Measurements from ENCODE around the gene CLEC18C.
A peak's percentile ranks its signal among the peaks of the same experiment; 100 is the strongest.
"Not testable (repeated sequence)": the region's sequence is repeated elsewhere in the genome, so short reads cannot be mapped to it uniquely, and the experiment has no call there.

The CLEC18C gene

GRCh38 chr16:70173212-70173837 is at the start of gene CLEC18C:
Gene CLEC18C (plus strand): TSS chr16:70173787. CDS start chr16:70174279, 492 bp downstream.
- not testable (repeated sequence) for DNase-seq (ENCODE audit: low spot score)

DNA sequence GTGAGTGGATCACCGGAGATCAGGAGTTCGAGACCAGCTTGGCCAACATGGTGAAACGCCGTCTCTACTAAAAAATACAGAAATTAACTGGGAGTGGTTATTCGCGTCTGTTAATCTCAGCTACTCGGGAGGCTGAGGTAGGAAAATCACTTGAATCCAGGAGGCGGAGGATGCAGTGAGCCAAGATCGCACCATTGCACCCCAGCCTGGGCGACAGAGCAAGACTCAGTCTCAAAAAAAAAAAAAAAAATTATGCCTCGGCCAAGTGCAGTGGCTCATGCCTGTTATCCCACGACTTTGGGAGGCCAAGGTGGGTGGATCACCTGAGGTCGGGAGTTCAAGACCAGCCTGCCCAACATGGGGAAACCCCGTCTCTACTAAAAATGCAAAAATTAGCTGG is 49.8 kb upstream of the CLEC18C start:
- DNase-seq (ENCODE audit: low spot score), result not testable (repeated sequence)

GRCh38 chr16:70126226-70126625 is 47.4 kb upstream of the CLEC18C start:
- not testable (repeated sequence) for DNase-seq (ENCODE audit: low spot score)

- DNase-seq (ENCODE audit: low spot score), result not testable (repeated sequence)
Observed at GRCh38 chr16:70127706-70128105, 45.9 kb upstream of the CLEC18C start.

- not testable (repeated sequence) for DNase-seq (ENCODE audit: low spot score)
Observed at GRCh38 chr16:70128844-70129243, 44.7 kb upstream of the CLEC18C start.

- DNase-seq (ENCODE audit: low spot score), result not testable (repeated sequence)
Observed at GRCh38 chr16:70135796-70136195, 37.8 kb upstream of the CLEC18C start.

- DNase-seq (ENCODE audit: low spot score), result not testable (repeated sequence)
Observed at GRCh38 chr16:70136595-70136994, 37.0 kb upstream of the CLEC18C start.

DNA sequence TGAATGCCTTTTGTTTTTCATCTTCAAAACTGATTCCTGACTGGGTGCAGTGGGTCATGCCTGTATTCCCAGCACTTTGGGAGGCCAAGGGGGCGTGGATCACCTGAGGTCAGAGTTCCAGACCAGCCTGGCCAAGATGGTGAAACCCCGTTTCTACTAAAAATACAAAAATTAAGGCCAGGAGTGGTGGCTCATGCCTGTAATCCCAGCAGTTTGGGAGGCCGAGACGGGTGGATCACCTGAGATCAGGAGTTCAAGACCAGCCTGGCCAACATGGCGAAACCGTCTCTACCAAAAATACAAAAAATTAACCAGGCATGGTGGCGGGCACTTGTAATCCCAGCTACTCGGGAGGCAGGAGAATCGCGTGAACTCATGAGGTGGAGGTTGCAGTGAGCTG is 30.8 kb upstream of the CLEC18C start:
- not testable (repeated sequence) for DNase-seq (ENCODE audit: low spot score)

DNA sequence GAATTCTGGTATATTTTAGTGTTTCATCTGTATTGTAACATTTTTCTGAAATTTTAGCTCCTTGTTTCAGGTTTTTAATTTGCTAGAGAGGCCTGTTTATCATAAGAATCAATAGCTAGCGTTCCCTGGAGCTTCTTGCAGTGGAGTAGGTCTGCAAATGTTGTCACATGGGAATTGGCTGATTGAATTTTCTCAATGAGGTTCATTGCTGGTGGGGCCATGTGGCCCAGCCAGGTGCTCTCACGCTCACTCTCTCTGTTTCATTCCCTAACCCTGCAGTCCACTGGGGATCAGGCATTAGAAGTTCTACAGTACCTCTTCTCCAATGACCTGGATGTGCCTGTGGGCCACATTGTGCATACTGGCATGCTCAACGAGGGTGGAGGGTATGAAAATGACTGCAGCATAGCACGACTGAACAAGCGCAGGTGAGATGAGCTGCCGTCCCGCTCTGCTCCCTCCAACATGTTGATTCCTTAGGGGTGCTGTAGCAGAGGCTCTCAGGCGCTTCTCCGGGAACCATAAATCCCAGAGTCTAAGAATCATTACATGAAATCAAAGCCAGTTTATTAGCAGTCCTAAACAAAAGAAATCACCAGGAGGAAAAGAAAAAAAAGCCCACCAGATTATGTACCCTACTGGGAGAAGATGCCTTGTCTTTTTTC is 30.2 kb upstream of the CLEC18C start:
- DNase-seq (ENCODE audit: low spot score), result not testable (repeated sequence)

- not testable (repeated sequence) for DNase-seq (ENCODE audit: low spot score)
Observed at GRCh38 chr16:70147853-70148252, 25.7 kb upstream of the CLEC18C start.

DNA sequence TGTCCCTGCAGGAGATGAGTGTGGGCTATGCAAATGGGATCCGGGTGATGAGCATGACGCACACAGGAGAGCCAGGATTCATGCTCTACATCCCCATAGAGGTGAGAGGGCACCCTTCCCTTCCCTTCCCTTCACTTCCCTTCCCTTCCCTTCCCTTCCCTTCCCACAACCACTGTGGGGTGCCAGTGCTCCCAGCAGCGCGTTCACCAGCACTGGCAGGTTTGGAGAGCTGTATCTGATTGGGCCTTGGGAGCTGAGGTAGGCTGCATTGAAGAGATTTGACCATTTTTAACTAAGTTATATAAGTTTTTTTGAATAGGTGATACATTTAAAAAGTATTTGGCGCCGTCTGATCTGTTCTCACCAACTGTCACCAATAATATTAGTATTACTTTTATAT is 25.1 kb upstream of the CLEC18C start:
- DNase-seq (ENCODE audit: low spot score), result not testable (repeated sequence)

DNA sequence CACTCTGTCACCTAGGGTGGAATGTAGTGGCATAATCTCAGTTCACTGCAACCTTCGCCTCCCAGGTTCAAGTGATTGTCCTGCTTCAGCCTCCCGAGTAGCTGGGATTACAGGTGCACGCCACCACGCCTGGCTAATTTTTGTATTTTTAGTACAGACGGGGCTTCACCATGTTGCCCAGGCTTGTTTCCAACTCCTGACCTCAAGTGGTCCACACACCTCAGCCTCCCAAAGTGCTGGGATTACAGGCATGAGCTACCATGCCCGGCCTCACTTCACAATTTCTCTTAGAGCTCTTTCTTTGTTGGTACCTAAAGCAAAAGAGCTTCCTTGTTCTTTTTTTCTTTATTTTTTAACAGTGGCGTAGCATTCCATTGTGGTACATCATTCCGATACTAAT is 24.3 kb upstream of the CLEC18C start:
- not testable (repeated sequence) for DNase-seq (ENCODE audit: low spot score)

DNA sequence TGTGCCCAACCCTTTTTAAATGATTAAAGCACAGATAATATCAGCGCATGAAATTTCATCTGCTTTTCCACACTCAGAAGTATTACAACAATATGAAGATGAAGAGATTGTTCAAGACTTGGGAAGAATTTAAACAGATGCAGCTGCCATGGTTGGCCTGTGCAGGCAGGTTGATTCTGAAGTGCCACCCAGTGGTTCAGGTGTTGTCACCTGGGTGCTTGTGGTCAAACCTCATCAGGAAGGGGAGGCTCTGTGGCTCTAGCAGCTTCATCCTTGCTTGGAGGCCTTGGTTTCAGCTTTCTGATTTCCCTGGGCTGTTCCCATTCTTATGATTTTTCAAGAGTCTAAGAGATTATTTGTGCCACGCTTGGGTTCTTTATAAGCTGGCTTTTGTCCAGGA is 22.2 kb upstream of the CLEC18C start:
- peak; percentile 20 for DNase-seq (ENCODE audit: low spot score)

GRCh38 chr16:70151941-70152509 is 21.6 kb upstream of the CLEC18C start:
- peak; percentile 32 for DNase-seq (ENCODE audit: low spot score)

DNA sequence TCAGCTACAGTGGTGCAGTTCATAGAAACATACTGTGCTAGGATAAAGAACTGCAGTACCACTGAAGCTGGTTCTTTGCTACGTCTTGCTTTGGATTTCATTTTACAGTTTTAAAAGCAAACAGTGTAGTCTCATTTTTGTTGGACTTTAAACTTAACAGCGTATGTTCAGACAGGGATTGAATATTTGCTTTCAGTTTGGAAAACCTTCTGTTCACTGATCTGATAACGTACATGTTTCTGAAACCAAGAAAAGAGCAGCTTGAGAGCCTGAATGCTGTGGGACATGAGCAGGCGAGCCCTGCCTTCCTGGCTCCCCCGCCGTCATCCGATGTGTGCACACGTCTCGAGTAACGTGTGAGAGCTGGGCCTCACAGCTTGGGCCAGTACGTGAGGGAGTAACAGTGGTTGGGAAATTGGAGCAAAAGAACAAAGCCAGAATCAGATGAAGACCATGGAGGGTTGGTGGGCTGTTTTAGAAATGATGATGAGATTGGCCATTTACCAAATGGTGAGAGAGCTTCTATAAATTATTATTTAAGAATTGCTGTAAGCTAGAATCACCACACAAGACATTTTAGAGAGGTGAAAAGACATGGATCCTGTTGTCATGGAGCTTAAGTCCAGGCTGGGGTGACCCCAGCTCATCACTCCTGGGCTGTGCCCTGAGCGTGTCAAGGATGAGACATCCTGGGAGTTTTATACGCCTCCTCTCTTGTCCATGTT is 20.8 kb upstream of the CLEC18C start:
- peak; percentile 19 for DNase-seq (ENCODE audit: low spot score)

DNA sequence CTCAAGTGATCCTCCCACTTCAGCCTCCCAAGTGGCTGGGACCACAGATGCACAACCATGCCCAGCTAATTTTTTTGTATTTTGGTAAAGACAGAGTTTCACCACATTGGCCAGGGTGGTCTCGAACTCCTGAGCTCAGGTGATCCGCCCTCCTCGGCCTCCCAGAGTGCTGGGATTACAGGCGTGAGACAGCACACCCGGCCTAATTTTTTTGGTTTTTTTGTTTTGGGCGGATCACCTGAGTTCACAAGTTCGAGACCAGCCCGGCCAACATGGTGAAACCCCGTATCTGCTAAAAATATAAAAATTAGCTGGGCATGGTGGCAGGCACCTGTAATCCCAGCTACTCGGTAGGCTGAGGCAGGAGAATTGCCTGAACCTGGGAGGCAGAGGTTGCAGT is 18.9 kb upstream of the CLEC18C start:
- DNase-seq (ENCODE audit: low spot score), result not testable (repeated sequence)

- DNase-seq (ENCODE audit: low spot score), result peak; percentile 19
Observed at GRCh38 chr16:70156207-70156978, 17.2 kb upstream of the CLEC18C start.

DNA sequence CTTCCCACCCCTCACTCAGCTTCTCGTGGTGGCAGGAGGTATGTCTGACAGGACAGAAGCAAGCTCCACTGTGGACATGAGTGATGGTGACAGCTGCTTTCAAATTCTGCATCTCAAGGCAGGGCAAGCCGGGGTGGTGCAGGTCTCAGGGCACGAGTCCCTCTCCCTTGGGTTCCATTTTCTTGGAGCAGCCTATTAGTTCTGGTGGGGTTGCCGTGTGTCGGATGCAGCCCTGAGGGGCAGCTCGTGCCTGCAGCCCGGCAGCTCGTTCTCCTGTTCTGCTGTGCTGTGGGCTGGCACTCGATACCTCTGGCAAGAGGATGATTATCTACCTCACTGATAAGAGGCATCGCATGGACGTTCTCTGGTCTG is 16.5 kb upstream of the CLEC18C start:
- DNase-seq (ENCODE audit: low spot score), result peak; percentile 22

GRCh38 chr16:70157477-70158260 is 15.9 kb upstream of the CLEC18C start:
- peak; percentile 18 for DNase-seq (ENCODE audit: low spot score)

DNA sequence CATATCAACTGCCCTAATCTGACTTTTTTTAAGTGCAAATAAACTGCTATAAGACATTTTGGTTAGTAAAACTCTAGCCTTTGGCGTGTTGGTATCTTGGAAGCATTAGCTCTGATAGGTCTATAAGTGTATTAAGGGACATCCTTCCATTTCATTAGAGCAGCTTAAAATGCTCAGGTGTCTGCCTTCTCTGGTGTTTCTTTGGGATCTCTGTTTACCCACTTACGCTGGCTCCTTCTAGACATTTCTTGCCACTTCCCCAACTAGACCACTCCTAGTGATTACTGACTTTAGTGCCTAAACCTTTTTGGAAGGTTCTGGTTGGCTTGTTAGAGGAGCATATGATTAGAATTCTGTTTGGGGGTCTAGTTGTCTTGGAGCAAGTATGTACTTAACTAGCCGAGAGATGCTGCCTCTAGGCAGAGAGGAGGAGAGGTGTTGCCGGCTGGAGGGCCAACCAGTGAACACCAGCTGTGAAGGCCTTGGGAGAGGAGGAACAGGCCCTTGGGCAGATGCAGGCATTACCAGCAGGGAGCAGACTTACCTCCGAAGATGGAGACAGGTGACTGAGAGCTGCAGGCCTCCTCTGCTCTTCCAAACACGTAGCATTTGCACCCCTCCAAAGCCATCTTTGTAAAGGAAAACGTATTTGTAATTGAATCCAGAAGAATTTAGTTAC is 15.2 kb upstream of the CLEC18C start:
- DNase-seq (ENCODE audit: low spot score), result peak; percentile 31

Data from AG20443 (cell line).